Measurements from ENCODE around the gene RARA. TPM values are rescaled to one million over a fixed set of nuclear protein-coding genes. Genes with fewer than 3 reads are reported as not detected.
A peak's percentile ranks its signal among the peaks of the same experiment; 100 is the strongest.

RARA gene
- polyA plus RNA-seq (2013, experiment 1 of 2; ENCODE audit: insufficient read length), result 37.5 TPM
- polyA plus RNA-seq (2013, experiment 2 of 2; ENCODE audit: insufficient read length), result 38.6 TPM

DNA sequence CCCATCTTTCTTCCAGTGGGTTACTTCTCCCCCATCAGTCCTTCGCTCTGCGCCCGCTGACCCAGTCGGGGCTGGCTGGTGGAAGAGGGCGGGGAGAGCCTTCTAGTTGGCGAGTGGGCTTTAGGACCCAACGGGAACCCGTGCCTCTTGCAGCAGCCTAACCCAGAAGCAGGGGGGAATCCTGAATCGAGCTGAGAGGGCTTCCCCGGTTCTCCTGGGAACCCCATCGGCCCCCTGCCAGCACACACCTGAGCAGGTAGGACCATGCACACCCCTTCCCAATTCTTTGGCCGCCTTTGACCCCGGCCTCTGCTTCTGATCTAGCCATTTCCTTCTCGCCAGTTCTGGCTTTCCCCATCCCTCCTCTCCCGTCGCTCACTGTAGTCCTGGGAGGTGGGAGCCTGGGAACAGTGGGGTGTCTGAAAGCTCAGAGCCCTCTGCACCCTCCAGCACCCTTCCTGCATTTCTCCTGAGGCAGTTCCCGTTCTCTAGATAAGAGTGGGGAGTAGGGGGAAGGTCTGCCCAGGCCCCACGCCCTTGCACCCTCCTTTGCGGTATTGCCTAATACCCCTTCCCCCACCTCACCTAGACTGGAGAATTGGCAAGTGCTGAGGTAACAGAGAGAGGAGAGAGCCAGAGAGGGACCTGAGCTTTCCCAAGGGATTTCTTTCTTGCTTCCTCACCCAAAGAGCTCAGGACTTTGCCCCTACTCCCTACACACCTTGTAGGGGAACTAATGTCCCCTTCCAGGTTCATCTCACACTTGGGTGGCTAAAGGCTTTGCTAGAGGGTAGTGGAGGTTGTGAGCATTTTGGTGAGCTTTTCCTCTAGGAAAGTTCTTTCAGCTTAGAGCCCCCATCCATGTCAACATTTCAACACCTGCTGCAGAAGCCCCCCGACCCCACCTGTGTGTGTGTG, at the start of gene RARA:
Gene RARA, plus strand, starts transcription at position 150 of the 918 bp plus-strand sequence. CDS start 22,039 bp downstream, outside the sequence.
- DNase-seq, result peak; percentile 46

DNA sequence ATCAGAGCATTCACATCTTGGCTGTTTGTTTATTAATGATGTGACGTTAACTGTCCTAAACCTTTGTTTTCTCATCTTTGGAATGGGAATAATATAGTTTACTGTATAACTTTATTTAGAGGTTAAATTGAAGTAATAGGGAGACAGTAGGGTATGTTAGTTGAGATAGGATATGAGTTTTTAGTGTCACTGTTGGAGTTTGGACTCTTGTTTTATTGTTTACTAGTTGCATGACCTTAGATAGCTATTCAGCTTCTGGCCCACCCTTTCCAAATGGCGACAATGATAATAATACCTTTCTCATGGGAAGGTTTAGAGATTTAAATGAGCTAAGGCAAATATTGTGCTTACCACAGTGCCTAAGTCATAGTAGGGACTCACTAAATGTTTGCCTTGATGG, 49.5 kb upstream of the RARA start:
- DNase-seq, result no peak

DNA sequence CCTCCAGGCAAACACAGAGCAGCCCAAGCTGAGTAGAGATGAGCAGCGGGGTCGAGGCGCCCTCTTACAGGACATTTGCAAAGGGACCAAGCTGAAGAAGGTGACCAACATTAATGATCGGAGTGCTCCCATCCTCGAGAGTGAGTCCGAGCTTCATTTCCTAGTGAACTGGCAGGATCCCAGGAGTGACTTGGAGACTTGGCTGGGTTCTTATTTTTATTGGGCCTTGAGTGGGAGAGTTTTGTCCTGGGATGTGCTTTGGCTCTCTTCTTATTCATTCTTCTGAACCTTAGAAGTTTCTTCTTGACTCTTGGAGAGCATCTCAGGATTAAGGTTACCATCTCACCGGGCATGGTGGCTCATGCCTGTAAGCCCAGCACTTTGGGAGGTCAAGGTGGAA, 48.5 kb upstream of the RARA start:
- DNase-seq, result no peak

DNA sequence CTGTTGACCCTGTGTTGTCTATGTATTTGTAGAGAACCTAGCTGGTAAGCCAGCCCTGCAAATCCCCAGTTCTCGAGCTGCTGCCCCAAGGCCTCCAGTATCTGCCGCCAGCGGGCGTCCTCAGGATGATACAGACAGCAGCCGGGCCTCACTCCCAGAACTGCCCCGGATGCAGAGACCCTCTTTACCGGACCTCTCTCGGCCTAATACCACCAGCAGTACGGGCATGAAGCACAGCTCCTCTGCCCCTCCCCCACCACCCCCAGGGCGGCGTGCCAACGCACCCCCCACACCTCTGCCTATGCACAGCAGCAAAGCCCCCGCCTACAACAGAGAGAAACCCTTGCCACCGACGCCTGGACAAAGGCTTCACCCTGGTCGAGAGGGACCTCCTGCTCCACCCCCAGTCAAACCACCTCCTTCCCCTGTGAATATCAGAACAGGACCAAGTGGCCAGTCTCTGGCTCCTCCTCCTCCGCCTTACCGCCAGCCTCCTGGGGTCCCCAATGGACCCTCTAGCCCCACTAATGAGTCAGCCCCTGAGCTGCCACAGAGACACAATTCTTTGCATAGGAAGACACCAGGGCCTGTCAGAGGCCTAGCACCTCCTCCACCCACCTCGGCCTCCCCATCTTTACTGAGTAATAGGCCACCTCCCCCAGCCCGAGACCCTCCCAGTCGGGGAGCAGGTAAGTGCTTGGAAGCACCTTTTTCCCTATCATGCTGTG, 44.4 kb upstream of the RARA start:
- DNase-seq, result no peak

DNA sequence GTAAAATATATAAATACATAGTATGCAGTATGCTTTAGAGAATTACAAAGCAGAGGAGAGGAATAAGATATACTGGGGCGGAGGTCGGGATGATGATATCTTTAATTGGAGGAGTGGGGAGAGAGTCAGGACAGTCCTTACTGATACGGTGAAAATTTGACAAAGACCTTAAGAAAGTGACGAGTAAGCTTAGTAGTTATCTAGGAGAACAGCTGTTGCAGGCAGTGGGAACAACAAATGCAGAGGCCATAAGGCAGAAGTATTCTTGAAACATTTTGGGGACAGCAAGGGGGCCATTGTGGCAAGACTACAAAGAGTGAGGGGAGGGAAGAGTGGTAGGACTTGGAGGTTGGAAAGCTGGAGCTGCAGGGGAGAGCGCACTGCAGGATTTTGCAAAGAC, 43.6 kb upstream of the RARA start:
- DNase-seq, result no peak

DNA sequence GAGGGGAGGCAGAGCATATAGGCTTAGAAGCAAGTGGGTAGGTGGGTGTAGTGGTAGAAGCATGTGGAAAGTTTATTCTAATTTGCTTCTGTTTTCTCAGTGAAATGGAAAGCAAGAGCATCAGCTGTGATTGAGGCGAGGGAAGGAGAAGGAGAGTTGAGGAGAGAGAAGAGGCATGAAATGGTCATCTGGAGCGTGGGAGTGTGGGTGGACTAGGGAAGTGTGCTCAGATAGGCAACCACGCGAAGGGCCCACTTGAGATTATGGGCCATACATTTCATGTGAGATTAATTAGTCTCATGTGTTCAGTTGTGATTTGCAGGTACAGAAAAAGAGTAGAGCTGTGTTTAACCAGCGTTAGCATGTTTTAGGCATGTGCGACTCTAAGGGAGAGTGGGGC, 42.1 kb upstream of the RARA start:
- DNase-seq, result no peak

DNA sequence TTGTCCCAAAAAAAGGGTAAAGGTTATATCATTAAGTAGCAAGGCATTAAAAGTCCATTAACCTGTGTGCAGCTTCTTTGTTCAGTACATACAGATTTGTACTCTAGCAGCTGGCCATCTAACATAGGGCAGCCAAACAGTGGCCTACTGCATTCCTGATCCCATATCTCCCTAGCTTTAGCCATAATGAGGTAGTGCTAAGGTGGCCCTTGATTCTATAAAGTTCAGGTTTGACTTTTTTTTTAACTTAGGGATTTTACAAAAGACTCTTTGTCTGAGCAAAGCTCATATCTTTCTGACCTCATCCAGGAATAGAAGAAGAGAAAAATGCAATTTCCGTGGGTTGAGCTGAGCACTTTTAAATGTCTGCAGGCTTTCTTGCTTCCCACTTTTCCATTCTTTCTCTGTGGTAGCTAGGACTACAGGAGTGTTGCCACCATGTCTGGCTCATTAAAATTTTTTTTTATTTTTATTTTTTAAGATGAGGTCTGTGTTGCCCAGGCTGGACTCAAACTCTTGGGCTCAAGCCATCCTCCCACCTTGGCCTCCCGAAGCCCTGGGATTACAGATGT, 40.8 kb upstream of the RARA start:
- no peak for DNase-seq

DNA sequence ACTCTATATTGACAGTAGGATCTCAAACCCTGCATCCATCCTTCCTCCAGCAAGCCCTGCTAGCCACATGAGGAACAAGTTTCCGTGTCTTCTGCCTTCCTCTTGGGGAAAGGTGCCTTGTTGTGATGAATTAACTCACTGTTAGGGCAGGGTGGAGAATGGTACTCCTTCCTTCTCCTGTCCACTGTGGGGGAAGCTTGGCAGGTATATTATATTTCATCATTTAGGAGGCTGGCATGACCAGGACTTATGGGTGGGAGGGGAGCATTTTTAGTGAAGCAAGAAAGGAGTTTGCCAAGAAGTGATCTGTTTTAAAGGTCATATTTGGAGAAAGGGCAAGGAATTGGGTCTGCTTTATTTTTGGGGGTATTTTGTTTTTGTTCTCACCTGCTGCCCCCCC, 30.6 kb upstream of the RARA start:
- DNase-seq, result no peak

DNA sequence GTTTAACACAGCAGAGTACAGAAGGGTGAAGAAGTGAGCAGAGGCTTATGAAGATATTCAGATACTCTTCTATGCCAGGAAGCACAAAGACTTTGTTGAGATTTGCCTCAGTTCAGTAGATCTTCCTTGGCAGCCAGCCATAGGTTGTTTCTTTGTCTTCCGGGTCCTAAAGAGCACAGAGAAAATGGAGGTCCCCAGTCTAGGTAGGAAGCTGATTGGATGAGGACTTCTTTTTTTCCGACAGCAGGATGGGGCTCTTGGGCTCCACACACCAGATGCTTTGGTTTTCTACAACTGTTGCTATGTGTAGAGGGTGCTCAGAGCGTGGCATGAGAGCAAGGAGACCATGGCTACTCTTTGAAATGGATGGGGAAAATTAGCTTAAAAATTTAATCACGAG, 29.6 kb upstream of the RARA start:
- DNase-seq, result no peak

DNA sequence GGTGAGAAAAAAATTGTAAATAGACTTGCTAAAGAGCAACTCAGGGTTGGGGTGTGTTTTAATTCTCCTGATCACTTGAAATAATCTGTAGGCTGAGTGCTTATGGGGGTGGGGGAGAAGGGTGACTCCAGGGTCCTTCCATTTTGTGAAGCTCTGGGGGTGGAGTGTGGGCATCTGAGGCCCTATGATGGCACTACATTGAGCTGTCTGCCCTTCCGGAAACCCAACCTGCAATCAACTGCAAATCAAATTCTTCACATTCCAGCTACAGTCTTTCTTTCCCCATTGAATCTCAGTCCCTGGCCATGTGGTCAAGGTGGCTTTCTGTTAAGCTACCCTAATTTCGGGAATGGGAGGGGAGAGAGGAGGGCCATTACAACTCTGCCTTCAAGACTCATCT, 27.3 kb upstream of the RARA start:
- no peak for DNase-seq

DNA sequence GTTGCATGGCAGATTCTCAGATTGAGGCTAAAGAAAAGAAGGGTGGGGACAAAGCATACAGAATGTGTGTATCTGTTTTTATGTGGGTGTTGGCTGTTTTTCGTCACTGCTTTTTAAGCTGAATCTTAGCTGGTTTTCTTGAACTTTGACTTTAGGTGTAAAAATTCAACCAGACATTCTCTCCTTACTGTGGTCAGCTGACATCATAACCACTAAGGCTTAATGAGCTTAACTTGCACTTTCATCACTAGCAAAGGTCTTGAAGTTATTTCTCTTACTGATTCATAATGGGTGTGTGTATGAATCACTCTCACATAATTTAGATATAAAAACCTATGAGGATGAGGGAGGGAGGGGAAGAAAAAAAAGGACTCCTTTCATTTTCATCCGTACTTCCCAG, 25.3 kb upstream of the RARA start:
- peak; percentile 92 for DNase-seq

DNA sequence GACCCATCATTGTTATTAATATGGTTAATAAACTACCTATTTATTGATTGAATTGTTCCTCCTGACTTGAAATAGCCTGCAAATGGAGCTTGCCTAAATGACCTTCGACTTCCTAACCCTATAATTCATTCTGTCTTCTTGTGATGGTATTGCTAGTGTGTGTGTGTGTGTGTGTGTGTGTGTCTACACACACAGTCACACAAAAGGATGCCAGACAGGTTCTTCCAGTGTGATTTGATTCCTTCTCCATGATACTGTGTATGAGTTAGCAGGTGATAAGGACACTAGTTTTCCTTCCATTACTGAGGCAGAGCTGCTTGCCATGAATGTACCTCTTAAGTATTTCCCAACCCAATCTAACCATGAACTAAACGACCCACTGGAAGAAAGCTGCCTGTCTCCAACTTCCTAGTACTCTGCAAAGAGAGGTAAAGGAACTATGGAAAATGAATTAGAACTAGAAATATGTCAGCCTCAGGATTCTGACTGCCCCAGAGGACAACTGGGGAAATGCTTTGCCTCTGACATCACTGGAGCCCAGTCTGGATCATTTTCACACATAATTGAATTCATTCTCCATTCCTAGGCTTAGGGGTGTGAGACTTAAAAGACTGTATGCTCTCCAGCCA, 24.8 kb upstream of the RARA start:
- DNase-seq, result peak; percentile 93

DNA sequence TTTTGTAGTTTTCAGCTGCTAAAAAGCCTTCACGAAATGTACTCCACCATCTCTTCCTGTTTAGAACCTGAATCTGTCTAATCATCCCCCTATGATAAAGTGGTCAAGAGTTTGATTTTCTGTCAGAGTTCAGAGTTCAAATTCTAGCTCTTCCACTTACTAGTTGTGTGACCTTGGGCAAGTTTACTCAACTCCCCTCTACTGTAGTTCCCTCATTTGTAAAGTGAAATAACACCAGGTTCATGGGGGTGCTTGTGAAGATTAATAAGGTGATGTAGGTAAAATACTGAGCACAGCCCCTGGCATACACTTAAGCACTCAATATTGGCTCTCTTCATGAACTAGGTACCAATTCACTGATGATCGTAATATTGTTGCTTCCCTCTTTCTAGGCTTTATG, 22.5 kb upstream of the RARA start:
- no peak for DNase-seq

DNA sequence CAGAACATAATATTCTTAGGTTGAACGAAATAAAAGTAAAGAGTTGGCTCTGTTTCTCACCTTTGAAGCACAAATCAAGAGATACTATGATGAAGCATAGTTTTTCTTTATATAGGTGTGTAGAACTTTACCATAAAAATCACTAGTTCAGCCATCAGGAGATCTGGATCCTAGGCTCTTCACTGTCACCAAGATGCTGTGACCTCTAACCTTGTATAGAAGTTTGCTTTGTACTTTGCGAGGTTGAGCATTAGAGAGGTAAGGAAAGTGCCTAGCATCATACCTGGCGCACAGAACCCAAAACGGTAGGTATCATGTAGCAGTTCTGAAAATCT, 21.9 kb upstream of the RARA start:
- DNase-seq, result no peak

DNA sequence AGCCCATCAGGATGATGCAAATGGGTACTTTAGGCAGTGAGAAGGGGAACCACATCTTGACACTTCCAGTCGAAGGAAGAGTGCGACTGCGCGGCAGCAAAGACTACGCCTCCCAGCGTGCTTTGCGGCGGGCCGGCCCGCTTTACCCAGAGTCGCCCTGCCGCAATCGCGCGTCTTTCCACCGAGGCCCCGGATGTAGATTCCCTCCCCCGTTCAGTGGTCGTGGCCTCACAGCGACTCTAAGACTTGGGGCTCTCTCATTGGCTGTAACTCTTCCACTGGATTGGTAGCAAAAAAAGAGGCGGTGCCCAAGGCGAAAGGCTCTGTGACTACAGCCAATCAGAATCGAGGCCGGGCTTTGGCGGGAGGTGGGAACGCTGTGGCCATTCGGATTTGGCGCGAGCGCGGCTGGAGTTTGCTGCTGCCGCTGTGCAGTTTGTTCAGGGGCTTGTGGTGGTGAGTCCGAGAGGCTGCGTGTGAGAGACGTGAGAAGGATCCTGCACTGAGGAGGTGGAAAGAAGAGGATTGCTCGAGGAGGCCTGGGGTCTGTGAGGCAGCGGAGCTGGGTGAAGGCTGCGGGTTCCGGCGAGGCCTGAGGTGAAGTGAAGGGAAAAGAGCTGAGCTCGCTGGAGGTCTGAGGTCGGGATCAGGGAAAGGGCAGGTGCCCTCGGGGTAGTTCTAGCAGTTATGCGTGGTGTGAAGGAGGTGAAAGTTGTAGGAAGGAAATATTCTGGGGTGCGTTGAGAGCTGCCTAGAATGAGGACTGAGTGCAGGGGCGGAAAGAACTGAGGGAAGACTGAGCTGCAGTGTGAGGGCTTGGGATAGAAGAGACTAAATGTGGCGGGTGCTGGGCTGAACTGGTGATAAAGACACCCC, 21.2 kb upstream of the RARA start, which contains the start of gene CDC6:
Gene CDC6, plus strand, starts transcription at position 386 of the 876 bp plus-strand sequence. CDS start 1,542 bp downstream, outside the sequence.
- peak; percentile 100 for DNase-seq

DNA sequence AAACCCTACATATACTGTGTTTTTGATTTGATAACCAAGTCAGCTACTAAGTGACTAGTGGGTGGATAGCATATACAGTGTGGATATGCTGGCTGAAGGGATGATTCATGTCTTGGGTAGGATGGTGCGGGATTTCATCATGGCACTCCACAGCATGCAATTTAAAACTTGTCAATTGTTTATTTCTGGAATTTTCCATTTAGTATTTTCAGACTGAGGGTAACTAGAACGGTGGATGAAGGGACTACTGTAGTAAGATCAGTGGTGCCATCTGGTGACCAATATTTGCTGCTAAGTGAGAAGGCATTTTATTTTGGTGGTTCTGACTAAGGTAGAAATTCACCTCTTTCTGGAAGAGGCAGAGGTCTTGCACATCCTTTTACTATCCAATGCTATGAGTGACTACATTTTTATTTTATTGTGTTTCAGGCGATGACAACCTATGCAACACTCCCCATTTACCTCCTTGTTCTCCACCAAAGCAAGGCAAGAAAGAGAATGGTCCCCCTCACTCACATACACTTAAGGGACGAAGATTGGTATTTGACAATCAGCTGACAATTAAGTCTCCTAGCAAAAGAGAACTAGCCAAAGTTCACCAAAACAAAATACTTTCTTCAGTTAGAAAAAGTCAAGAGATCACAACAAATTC, 18.2 kb upstream of the RARA start:
- peak; percentile 91 for DNase-seq

DNA sequence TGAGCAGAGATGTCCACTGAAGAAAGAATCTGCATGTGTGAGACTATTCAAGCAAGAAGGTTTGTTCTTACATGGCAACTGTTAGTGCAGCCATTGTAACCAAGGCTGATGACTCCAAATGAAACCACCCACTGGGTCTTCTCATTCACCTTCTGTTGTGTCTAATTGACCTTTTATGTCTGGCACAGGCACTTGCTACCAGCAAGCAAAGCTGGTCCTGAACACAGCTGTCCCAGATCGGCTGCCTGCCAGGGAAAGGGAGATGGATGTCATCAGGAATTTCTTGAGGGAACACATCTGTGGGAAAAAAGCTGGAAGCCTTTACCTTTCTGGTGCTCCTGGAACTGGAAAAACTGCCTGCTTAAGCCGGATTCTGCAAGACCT, 17.7 kb upstream of the RARA start:
- no peak for DNase-seq

DNA sequence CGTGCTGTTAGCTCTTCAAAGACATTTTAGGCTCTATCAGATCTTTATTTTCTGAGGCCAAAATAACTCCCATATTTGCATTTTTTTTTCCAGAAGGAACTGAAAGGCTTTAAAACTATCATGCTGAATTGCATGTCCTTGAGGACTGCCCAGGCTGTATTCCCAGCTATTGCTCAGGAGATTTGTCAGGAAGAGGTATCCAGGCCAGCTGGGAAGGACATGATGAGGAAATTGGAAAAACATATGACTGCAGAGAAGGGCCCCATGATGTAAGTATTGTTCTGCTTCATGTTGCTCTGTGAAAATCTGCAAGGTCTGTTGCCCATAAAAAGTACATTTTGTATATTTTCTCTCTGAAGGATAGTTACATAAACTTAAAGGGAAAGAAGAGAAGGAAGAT, 15.6 kb upstream of the RARA start:
- DNase-seq, result no peak

DNA sequence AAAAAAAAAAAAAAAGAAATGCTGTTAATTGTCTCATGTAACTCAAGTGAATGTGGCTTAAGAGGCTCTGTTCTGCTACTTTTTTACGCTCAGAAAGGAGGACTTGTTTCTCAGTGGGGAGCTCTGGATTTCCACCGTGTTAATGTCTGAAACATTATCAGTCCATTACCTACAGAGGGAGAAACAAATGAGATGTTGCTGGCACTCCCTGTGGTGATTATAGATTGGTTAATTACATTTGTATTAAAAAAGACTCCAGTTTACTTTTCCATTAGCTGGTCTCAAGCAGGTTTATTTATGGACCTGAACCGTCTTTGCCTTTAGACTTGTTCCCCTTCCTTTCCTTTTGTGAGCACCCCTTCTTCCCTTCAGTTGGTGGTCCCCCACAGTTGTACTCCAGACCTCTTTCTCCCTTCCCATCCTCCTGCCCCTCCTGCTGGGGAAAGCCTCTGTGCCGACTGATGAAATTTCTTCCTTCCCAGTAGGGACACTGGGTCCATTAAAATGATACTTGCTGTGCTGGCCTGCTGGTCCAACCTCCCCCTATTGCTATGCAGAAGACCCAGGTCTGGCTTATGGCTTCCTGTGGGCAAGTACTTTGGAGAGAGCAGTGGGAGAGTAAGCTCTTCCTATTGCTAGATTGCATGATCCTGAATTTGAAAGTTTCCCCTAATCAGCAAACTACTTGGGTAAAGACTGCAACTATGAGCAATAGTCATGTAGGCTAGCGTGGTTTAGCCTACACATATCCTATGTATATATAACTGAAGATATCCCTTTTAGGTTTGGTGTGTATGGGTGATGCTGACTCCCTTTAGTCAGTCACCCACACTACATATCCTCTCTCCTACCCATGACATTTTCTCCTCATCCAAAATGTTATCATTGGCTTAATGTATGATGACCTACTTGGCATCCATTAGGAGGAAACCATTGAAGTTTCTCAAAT, 13.2 kb upstream of the RARA start:
- no peak for DNase-seq

DNA sequence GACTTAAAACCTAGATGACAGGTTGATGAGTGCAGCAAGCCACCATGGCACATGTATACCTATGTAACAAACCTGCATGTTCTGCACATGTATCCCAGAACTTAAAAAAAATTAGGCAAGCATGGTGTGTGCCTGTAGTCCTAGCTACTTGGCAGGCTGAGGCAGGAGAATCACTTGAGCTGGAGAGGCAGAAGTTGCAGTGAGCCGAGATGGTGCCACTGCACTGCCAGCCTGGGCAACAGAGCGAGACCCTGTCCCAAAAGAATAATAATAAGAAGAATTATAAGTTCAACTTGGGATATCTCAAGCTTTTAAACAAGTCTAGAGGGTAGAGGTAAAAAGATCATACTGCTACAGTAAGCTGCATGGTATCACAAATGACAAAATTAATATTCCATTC, 11.5 kb upstream of the RARA start:
- DNase-seq, result no peak

Measured in fibroblast of skin of scalp (primary cell).